Testis (tissue), 2 donors: ENCODE measurements around the gene ESYT2.

Experiments used
- POLR2A ChIP-seq: fragments of 450-650 bp; IDR thresholded peaks from one replicate; pipeline ENCODE4 v1.6.1; 2017; ENCODE audit warnings: antibody characterized with exemption, mild to moderate bottlenecking, moderate library complexity
- TF ChIP-seq, protein P1 (sequence below), 3 experiments: fragments of 450-650 bp in 2 of 3; fragments of 200-600 bp in 1 of 3; sonication (generic) in 1 of 3; IDR thresholded peaks; one replicate each; pipeline ENCODE4 v1.5.1; 2016 to 2019; ENCODE audit warnings: antibody characterized with exemption in 3 of 3, mild to moderate bottlenecking in 2 of 3, moderate library complexity in 1 of 3

DNA sequence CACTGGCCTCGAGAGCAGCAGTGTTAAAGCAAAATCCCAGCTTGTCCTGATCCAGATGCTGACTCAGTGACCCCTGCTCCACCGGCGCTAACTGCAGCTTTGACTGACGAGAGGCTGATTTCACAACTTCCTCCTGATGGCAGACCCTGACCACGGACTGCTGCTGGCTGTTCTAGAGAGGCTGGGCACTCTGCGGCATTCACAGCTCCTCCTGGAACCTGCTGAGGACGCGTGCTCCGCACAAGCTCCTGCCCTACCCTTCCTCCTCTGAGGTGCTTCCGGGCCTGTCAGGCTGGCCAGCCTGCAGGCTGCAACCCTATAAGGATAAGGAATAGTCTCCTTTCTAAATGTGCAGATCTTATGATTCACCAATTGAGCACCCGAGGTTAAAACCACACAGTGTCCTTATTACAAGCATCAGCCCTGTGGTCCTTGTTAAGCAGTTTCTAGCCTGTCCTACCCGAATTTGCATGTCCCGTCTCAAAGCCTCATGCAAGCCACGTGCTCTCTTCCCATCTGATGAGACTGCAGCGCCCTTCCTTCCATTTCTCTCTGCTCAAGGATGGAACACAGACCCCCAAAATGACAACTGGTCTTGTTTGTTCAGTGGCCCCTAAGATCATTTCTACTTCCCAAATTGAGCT, 89.2 kb downstream of the ESYT2 start:
- TF ChIP-seq, protein P1, sequence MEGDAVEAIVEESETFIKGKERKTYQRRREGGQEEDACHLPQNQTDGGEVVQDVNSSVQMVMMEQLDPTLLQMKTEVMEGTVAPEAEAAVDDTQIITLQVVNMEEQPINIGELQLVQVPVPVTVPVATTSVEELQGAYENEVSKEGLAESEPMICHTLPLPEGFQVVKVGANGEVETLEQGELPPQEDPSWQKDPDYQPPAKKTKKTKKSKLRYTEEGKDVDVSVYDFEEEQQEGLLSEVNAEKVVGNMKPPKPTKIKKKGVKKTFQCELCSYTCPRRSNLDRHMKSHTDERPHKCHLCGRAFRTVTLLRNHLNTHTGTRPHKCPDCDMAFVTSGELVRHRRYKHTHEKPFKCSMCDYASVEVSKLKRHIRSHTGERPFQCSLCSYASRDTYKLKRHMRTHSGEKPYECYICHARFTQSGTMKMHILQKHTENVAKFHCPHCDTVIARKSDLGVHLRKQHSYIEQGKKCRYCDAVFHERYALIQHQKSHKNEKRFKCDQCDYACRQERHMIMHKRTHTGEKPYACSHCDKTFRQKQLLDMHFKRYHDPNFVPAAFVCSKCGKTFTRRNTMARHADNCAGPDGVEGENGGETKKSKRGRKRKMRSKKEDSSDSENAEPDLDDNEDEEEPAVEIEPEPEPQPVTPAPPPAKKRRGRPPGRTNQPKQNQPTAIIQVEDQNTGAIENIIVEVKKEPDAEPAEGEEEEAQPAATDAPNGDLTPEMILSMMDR (IDR thresholded peaks at IDR 0.05) = no peak
- TF ChIP-seq POLR2A = no peak
